Neuronal stem cell (in vitro differentiated cells): ENCODE measurements around the gene SLC8A1.

Source experiments
- DNase-seq: peaks from one replicate; pipeline ENCODE4 v3.0.0-alpha.2; 2013; ENCODE audit warnings: low spot score
- H2AFZ ChIP-seq: one replicate; pipeline ENCODE4 v1.6.1; 2013; ENCODE audit warnings: mild to moderate bottlenecking, low read length, inconsistent platforms
- H2AK5ac ChIP-seq: 2 replicates; pipeline ENCODE4 v1.6.1; 2013; ENCODE audit warnings: low read depth, mild to moderate bottlenecking, inconsistent platforms, low read length, moderate library complexity, mixed read lengths
- H2BK120ac ChIP-seq: 2 replicates; pipeline ENCODE4 v1.6.1; 2013; ENCODE audit warnings: low read depth, mild to moderate bottlenecking, inconsistent platforms, low read length, moderate library complexity, mixed read lengths
- H2BK12ac ChIP-seq: one replicate; pipeline ENCODE4 v1.6.1; 2013; ENCODE audit warnings: low read length, inconsistent platforms
- H2BK15ac ChIP-seq: 2 replicates; pipeline ENCODE4 v1.6.1; 2013; ENCODE audit warnings: mild to moderate bottlenecking, low read length, inconsistent platforms, mixed read lengths
- H2BK5ac ChIP-seq: one replicate; pipeline ENCODE4 v1.6.1; 2013; ENCODE audit warnings: inconsistent platforms, mild to moderate bottlenecking, low read length, moderate library complexity
- H3K14ac ChIP-seq: one replicate; pipeline ENCODE4 v1.6.1; 2013; ENCODE audit warnings: low read length, inconsistent platforms
- H3K18ac ChIP-seq: 2 replicates; pipeline ENCODE4 v1.6.1; 2013; ENCODE audit warnings: low read length, inconsistent platforms
- H3K23ac ChIP-seq: 2 replicates; pipeline ENCODE4 v1.6.1; 2013; ENCODE audit warnings: low read depth, mild to moderate bottlenecking, mixed read lengths, low read length, inconsistent platforms; ENCODE audit not compliant: poor library complexity
- H3K27ac ChIP-seq: replicated peaks from 3 replicates; pipeline ENCODE4 v1.5.1; 2013; ENCODE audit warnings: low read length, inconsistent platforms
- H3K27me3 ChIP-seq, 3 experiments: 2 replicates each; pipeline ENCODE4 v1.6.1; 2013; ENCODE audit warnings: low read length in 3 of 3, mild to moderate bottlenecking in 2 of 3, inconsistent platforms in 1 of 3, low read depth in 1 of 3, mixed read lengths in 1 of 3, moderate library complexity in 1 of 3; ENCODE audit not compliant: control insufficient read depth in 3 of 3, insufficient read depth in 3 of 3
- H3K36me3 ChIP-seq, 2 donors: replicated peaks in 1 of 2; 2 replicates each; pipeline ENCODE4 v1.6.1; 2013; ENCODE audit warnings: low read length in 2 of 2; ENCODE audit not compliant: control insufficient read depth in 2 of 2, insufficient read depth in 2 of 2
- H3K4ac ChIP-seq: 2 replicates; pipeline ENCODE4 v1.6.1; 2013; ENCODE audit warnings: inconsistent platforms, mild to moderate bottlenecking, low read length, moderate library complexity
- H3K4me1 ChIP-seq, 2 donors: 1 replicate in 1 of 2; 2 replicates in 1 of 2; pipeline ENCODE4 v1.6.1; 2013; ENCODE audit warnings: low read length in 2 of 2, low read depth in 1 of 2; ENCODE audit not compliant: control insufficient read depth in 2 of 2, insufficient read depth in 1 of 2
- H3K4me2 ChIP-seq: one replicate; pipeline ENCODE4 v1.6.1; 2013; ENCODE audit warnings: mild to moderate bottlenecking, low read length, inconsistent platforms; ENCODE audit not compliant: insufficient read depth, poor library complexity, severe bottlenecking
- H3K4me3 ChIP-seq, 2 donors: 2 replicates each; pipeline ENCODE4 v1.5.1; 2013; ENCODE audit warnings: low read length in 2 of 2, mild to moderate bottlenecking in 2 of 2, inconsistent platforms in 1 of 2, moderate library complexity in 1 of 2
- H3K79me1 ChIP-seq: one replicate; pipeline ENCODE4 v1.6.1; 2013; ENCODE audit warnings: low read depth, mild to moderate bottlenecking, inconsistent platforms, low read length, moderate library complexity
- H3K9ac ChIP-seq: one replicate; pipeline ENCODE4 v1.6.1; 2013; ENCODE audit warnings: mild to moderate bottlenecking, low read depth, low read length, inconsistent platforms; ENCODE audit not compliant: poor library complexity
- H3K9me3 ChIP-seq, 2 donors: replicated peaks in 1 of 2; 2 replicates each; pipeline versions ENCODE3 to v1.6.1; 2013; ENCODE audit warnings: low read length in 2 of 2, mild to moderate bottlenecking in 2 of 2, inconsistent platforms in 1 of 2, low read depth in 1 of 2, mixed read lengths in 1 of 2, moderate library complexity in 1 of 2; ENCODE audit not compliant: control insufficient read depth in 2 of 2, insufficient read depth in 1 of 2
- H4K8ac ChIP-seq: one replicate; pipeline ENCODE4 v1.6.1; 2013; ENCODE audit warnings: low read depth, mild to moderate bottlenecking, inconsistent platforms, low read length, moderate library complexity
- H4K91ac ChIP-seq: one replicate; pipeline ENCODE4 v1.6.1; 2013; ENCODE audit warnings: low read length, low read depth, mild to moderate bottlenecking, inconsistent platforms; ENCODE audit not compliant: poor library complexity
- WGBS, 2 donors: extraction: QIAGEN DNeasy Blood & Tissue Kit; methylation state at CpG; one replicate each; pipeline ENCODE4 v1.1.7; 2013; ENCODE audit warnings: missing lambda C conversion rate in 2 of 2, mixed read lengths in 1 of 2; ENCODE audit not compliant: insufficient read length in 2 of 2, insufficient replicate concordance in 1 of 2; ENCODE audit errors: extremely low coverage in 2 of 2; 5-methylcytosine and 5-hydroxymethylcytosine counted together

SLC8A1 gene

GRCh38 chr2:40384233-40384632, 67.7 kb downstream of the SLC8A1 start:
- H2BK15ac ChIP-seq = no peak overlapping the region
- H4K8ac ChIP-seq = no peak overlapping the region
- no peak overlapping the region for H2BK5ac ChIP-seq
- no peak overlapping the region for H3K27ac ChIP-seq
- H3K79me1 ChIP-seq = no peaks in the 10 kb centered on the region
- no peaks in the 10 kb centered on the region for H3K27me3 ChIP-seq
- no peak overlapping the region for H2BK12ac ChIP-seq
- WGBS, 2 donors = no CpG with 5 or more reads among the region's 1 CpG
- no peaks in the 10 kb centered on the region for H3K36me3 ChIP-seq
- no peak overlapping the region for H2AK5ac ChIP-seq
- DNase-seq = no peak
- H2AFZ ChIP-seq = no peak overlapping the region
- H3K4ac ChIP-seq = no peak overlapping the region
- H3K9ac ChIP-seq = no peak overlapping the region
- H2BK120ac ChIP-seq = no peak overlapping the region
- H3K14ac ChIP-seq = no peak overlapping the region
- H3K23ac ChIP-seq = no peak overlapping the region
- no peak overlapping the region for H3K18ac ChIP-seq
- peaks cover 0 to 6% of the 10 kb centered on the region in 2 donors for H3K9me3 ChIP-seq
- no peak overlapping the region for H3K4me2 ChIP-seq
- H4K91ac ChIP-seq = no peak overlapping the region
- no peak overlapping the region for H3K4me3 ChIP-seq
- no peaks in the 10 kb centered on the region for H3K4me1 ChIP-seq

- no CpG with 5 or more reads among the region's 2 CpGs for whole genome bisulfite sequencing, 2 donors
- Histone ChIP-seq H4K8ac (no peak overlapping the region), H3K27me3 (no peaks in the 10 kb centered on the region), H2AK5ac (no peak overlapping the region), H2AFZ (no peak overlapping the region), H2BK5ac (no peak overlapping the region), H3K14ac (no peak overlapping the region), H2BK120ac (no peak overlapping the region), H3K9ac (no peak overlapping the region), H4K91ac (no peak overlapping the region), H3K18ac (no peak overlapping the region), H2BK12ac (no peak overlapping the region), H3K4me1 (no peaks in the 10 kb centered on the region), H3K79me1 (no peaks in the 10 kb centered on the region), H3K4me3 (no peak overlapping the region), H3K9me3 (peaks cover 0 to 6% of the 10 kb centered on the region in 2 donors), H3K36me3 (no peaks in the 10 kb centered on the region), H2BK15ac (no peak overlapping the region), H3K4ac (no peak overlapping the region), H3K4me2 (no peak overlapping the region), H3K23ac (no peak overlapping the region), H3K27ac (no peak overlapping the region)
- no peak for DNase-seq
Observed at GRCh38 chr2:40380721-40381120, 71.2 kb downstream of the SLC8A1 start.

GRCh38 chr2:40380041-40380440, 71.8 kb downstream of the SLC8A1 start:
- H2BK5ac ChIP-seq = no peak overlapping the region
- no peak overlapping the region for H2AK5ac ChIP-seq
- no peak overlapping the region for H2BK120ac ChIP-seq
- no peak for DNase-seq
- H2AFZ ChIP-seq = no peak overlapping the region
- H3K4me3 ChIP-seq = no peak overlapping the region
- peaks cover 0 to 6% of the 10 kb centered on the region in 2 donors for H3K9me3 ChIP-seq
- H3K9ac ChIP-seq = no peak overlapping the region
- H3K79me1 ChIP-seq = no peaks in the 10 kb centered on the region
- no peaks in the 10 kb centered on the region for H3K4me1 ChIP-seq
- no peak overlapping the region for H3K18ac ChIP-seq
- no peak overlapping the region for H3K23ac ChIP-seq
- no peaks in the 10 kb centered on the region for H3K27me3 ChIP-seq
- no peak overlapping the region for H3K4ac ChIP-seq
- no peak overlapping the region for H2BK15ac ChIP-seq
- no peak overlapping the region for H2BK12ac ChIP-seq
- H3K36me3 ChIP-seq = no peaks in the 10 kb centered on the region
- H3K4me2 ChIP-seq = no peak overlapping the region
- no peak overlapping the region for H4K8ac ChIP-seq
- H3K27ac ChIP-seq = no peak overlapping the region
- no peak overlapping the region for H4K91ac ChIP-seq
- no peak overlapping the region for H3K14ac ChIP-seq
- no CpG with 5 or more reads among the region's 1 CpG for WGBS, 2 donors

- no peak overlapping the region for H3K23ac ChIP-seq
- no peaks in the 10 kb centered on the region for H3K9me3 ChIP-seq
- H4K8ac ChIP-seq = no peak overlapping the region
- H3K4me1 ChIP-seq = peaks cover 7 to 13% of the 10 kb centered on the region in 2 donors
- no peaks in the 10 kb centered on the region for H3K27me3 ChIP-seq
- no peak overlapping the region for H2AFZ ChIP-seq
- WGBS, 2 donors = no CpG with 5 or more reads among the region's 2 CpGs
- H3K18ac ChIP-seq = no peak overlapping the region
- H3K36me3 ChIP-seq = no peaks in the 10 kb centered on the region
- H3K9ac ChIP-seq = no peak overlapping the region
- H2BK5ac ChIP-seq = no peak overlapping the region
- H2BK12ac ChIP-seq = no peak overlapping the region
- H2BK15ac ChIP-seq = no peak overlapping the region
- H2BK120ac ChIP-seq = no peak overlapping the region
- H3K79me1 ChIP-seq = no peaks in the 10 kb centered on the region
- no peak for DNase-seq
- no peak overlapping the region for H3K14ac ChIP-seq
- H3K4me2 ChIP-seq = no peak overlapping the region
- H3K4me3 ChIP-seq = no peak overlapping the region
- H4K91ac ChIP-seq = no peak overlapping the region
- no peak overlapping the region for H3K27ac ChIP-seq
- H2AK5ac ChIP-seq = no peak overlapping the region
- no peak overlapping the region for H3K4ac ChIP-seq
Observed at GRCh38 chr2:40374543-40375240, 77.2 kb downstream of the SLC8A1 start.
